ENCODE results near the gene ASNSD1.

DNA sequence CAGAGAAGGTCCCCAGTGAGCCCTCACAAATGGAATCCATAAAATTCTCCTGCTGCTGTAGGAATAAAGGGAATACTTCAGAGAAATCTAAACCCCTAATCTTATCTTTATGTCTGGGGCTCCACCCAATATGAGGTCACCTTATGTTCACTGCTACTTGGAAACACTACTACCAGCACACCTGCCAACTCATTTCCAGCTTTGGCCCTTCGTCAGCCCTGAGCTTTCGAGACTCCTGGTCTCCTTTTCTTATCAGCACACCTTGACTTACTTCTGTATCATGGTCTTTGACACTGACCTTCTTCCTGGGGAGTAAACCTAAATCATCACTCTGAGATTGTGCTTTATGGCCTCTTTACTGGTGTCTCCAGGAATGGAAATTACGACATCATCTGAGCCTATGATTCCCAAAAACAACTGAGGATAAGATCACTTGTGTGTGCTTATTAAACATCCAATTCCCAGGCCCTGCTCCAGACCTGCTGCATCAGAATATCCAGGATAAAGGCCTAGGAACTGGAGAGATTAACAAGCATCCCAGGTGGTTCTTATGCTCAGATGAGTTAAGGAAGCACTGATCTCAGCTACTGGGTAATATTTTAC is 22.2 kb upstream of the ASNSD1 start:
- TF ChIP-seq RFX5 (IDR thresholded peaks at IDR 0.05; ENCODE audit: low read length) (no peak), TAF1 (IDR thresholded peaks at IDR 0.05; ENCODE audit: borderline replicate concordance, low read depth, low read length) (no peak), POLR2AphosphoS5 (IDR thresholded peaks at IDR 0.05; ENCODE audit: low read depth, low read length) (no peak)
- TF ChIP-seq, protein P1, sequence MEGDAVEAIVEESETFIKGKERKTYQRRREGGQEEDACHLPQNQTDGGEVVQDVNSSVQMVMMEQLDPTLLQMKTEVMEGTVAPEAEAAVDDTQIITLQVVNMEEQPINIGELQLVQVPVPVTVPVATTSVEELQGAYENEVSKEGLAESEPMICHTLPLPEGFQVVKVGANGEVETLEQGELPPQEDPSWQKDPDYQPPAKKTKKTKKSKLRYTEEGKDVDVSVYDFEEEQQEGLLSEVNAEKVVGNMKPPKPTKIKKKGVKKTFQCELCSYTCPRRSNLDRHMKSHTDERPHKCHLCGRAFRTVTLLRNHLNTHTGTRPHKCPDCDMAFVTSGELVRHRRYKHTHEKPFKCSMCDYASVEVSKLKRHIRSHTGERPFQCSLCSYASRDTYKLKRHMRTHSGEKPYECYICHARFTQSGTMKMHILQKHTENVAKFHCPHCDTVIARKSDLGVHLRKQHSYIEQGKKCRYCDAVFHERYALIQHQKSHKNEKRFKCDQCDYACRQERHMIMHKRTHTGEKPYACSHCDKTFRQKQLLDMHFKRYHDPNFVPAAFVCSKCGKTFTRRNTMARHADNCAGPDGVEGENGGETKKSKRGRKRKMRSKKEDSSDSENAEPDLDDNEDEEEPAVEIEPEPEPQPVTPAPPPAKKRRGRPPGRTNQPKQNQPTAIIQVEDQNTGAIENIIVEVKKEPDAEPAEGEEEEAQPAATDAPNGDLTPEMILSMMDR (IDR thresholded peaks at IDR 0.05) = no peak
